Stimulated activated CD4-positive, alpha-beta T cell treated with anti-CD3 and anti-CD28 coated beads, Interleukin-1b, Interleukin-23, amount 100 ng/mL, for 4 hours (primary cell): Measurements from ENCODE around the gene ADGRL2.

Experiments
- DNase-seq, 2 donors: peaks; one replicate each; pipeline ENCODE4 v3.0.0-alpha.2; 2020; ENCODE audit warnings: low read depth in 2 of 2

ADGRL2 gene

DNA sequence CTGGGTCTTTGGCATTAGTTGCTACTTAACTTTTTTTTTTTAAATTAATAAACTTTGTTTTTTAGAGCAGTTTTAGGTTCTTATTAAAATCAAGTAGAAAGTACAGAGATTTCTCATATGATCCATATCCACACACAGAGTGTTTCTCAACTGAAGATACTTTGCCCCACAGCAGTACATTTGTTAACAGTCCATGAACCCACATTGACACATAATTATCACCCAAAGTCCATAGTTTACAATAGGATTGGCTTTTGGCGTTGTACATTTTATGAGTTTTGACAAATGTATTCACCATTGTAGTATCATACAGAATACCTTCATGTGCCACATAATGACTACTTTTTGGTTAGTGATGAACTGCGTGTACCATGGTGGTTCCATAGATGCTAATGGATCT lies 106.8 kb downstream of the ADGRL2 start:
- no peak for DNase-seq

GRCh38 chr1:81912383-81912782 lies 111.6 kb downstream of the ADGRL2 start:
- DNase-seq = no peak

DNA sequence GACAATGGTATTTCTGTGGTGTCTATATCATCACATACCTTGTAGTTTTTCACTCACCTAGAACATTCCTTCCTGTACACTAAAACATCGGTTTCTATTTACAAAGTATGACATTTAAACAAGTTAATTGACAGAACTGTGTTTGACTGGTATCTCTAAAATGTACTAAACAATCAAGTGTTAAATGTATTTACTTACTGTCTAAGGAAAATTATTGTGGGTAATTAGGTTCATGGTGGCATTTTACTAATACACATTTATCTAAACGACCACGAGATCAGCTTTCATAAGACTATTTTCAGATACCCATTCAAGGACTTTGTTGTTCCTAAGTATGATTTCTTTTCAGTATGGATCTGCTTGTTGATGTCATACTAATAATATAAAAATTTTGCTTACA lies 115.2 kb downstream of the ADGRL2 start:
- DNase-seq = no peak

DNA sequence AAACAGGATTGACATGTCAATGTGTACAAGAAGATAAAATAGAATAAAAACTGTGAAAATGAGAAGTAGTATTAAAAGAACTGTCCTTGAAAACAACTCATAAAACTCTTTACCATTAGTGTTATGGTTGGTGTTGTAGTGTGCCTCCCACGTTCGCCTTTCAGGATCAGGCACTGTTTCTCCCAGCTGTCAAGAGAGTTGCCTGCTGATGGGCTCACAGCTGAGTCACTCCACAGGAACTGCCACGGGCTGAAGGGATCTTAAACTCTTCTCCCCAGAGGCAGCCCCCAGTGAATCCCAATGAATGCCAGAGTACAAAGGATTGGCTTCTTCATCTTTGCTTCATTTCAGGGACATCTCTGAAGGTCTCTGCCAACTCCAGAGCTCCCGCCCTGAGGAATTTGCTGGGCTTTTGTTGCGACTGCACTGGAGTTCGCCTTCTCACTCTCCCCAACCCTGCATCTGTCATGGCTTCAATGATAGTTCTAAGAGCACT lies 119.6 kb downstream of the ADGRL2 start:
- no peak for DNase-seq

- no peak for DNase-seq
These were observed 120.2 kb downstream of the ADGRL2 start for GRCh38 chr1:81920886-81921285.

DNA sequence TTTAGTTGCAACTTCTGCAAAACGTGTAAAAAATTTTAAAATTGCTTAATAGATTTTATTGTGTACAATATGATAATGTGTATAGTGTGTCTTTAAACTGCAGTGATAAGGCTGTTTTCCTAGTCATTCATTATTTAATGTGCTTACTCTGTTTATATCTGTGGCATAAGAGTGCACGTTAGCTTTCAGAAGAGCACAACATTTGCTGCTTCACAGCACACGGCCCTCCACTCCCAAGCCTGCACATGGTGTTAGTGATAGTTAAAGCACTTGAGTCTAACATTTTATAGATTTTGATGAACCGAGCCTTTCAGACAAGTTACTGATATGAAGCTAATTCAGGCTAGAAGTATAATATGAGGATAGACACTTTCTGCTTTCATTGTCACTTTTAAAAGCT lies 120.6 kb downstream of the ADGRL2 start:
- no peak for DNase-seq

- DNase-seq = no peak
These were observed 121.2 kb downstream of the ADGRL2 start for GRCh38 chr1:81921851-81922462.

DNA sequence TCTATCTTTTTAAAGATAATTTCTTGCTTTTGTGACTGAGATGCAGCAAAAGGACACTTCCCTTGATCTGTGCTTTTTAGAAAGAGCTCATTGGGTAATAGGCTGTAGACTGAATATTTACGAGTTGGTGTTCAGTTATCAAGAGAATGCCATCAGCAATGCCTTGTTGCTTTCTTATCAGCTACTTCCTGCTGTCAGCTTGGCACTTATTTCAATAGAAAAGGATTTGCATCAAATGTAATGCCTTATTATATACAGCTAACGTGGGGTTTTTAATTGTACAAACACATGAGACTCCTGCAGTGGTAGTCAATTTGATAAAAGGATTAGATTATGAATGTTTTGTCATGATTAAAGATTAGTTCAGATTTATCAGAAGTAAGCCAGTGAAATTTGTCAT lies 122.2 kb downstream of the ADGRL2 start:
- DNase-seq = no peak

- DNase-seq = no peak
These were observed 128.4 kb downstream of the ADGRL2 start for GRCh38 chr1:81929106-81929505.

- DNase-seq = no peak
These were observed 136.1 kb downstream of the ADGRL2 start for GRCh38 chr1:81936853-81937252.

GRCh38 chr1:81937791-81938450 lies 137.2 kb downstream of the ADGRL2 start:
- no peak for DNase-seq

DNA sequence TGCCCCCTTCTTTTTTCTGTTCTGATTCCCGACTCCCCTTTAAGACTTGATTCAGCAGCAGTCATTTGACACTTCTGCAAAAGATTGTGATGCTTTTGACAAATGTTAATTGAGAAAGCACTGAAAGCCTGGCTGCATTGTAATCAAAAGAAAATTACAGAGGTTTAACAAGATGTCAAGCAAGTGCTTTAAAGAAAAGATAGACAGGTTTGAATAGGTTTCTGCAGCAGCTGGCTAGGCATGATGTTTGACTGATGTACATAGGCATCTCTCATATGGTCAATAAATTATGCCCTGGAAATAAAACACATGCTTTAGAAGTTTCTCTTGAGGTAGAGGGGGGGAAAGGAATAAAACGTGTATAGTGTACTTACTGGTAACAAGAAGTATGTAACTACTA lies 147.8 kb downstream of the ADGRL2 start:
- DNase-seq = no peak

GRCh38 chr1:81949421-81949820 lies 148.7 kb downstream of the ADGRL2 start:
- no peak for DNase-seq

- no peak for DNase-seq
These were observed 149.3 kb downstream of the ADGRL2 start for GRCh38 chr1:81950037-81950436.

DNA sequence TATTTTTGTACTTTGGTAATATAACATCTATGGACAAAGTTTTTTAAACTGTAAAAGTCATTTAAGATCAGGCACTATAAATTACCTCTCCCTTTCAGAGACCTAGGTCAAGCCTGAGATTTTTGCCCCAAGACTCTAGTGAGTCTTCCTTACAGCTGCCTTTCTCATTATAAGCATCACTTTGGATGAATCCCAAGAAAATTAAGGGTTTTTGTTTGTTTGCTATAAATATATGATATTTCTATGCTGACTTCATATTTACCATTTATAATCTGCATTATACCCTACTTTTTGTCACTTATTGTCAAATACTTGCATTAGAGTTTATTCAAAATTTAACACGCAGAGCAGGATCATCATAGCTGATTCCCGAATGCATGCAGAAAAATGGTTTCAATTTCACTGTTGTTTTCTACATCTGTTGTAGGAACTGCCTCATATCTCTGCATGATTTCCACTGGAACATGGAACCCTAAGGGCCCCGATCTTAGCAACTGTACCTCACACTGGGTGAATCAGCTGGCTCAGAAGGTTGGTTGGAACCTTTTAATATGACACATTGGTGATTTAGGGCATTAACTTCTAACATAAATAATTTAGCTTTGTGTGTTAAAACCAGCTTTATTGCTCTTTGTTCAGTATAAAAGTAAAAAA lies 150.0 kb downstream of the ADGRL2 start:
- no peak for DNase-seq

DNA sequence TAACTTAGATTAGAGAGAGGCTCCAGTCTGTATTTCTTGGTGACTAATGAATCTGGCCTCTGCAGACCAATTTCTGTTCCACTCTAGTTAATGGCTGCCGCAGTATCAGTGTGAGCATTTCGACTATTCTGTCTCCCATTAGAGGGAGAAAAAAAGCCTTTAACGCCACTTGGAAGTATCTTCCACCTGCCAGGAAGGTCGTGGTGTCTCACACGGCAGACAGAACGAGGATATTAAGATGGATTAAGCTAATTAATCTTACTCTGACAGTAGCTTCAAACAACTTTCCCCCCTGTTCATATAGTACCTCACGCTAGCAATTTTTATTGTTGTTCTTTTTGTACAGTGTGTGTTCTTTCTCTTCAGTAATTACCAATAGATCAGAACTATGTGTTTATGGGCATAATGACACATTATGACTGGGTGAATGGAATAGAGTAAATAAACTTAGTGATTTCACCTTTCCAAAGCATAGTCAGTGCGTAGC lies 153.8 kb downstream of the ADGRL2 start:
- no peak for DNase-seq

DNA sequence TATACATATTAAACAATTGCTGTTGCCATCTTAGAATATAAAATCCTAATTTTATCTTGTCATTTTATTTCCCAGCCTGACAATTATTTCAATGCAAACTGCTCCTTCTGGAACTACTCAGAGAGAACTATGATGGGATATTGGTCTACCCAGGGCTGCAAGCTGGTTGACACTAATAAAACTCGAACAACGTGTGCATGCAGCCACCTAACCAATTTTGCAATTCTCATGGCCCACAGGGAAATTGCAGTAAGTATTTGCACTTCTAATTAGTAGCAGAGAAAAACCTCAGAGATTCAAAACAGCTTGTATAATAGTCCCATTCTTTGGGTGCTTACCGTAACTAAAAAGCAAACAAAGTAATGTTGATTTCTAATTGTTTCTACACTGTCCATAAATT lies 167.2 kb downstream of the ADGRL2 start:
- DNase-seq = no peak

GRCh38 chr1:81970416-81970815 lies 169.7 kb downstream of the ADGRL2 start:
- DNase-seq = no peak

DNA sequence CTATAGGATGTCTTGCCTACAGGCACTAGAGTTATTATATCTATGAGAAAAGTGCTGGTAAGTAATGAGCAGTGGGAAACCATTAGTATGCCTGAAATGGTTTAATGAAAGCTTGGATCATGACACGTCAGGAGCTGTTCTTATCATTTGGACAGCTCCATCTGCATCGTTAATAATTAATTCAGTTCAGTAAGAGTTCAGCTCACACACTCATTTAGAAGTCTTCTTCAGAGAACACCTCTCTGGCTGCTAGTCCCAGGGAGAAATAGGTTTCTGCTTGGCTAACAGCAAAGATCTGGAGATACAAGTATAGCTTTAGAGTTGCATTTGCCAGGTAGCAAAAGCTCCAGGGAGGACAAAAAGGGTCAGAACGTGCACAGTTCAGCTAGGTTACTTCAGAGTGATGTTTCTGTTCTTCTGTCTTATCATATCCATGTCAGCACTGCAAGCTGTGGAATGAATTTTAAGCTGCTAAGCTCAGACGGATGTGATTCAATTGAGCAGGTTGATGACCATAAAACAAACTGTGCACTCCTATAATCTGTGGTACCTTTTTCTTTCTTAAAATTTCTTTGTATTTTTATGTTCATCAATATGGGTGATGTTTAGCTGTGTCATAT lies 173.6 kb downstream of the ADGRL2 start:
- DNase-seq = no peak

GRCh38 chr1:81974883-81975555 lies 174.3 kb downstream of the ADGRL2 start:
- no peak for DNase-seq

DNA sequence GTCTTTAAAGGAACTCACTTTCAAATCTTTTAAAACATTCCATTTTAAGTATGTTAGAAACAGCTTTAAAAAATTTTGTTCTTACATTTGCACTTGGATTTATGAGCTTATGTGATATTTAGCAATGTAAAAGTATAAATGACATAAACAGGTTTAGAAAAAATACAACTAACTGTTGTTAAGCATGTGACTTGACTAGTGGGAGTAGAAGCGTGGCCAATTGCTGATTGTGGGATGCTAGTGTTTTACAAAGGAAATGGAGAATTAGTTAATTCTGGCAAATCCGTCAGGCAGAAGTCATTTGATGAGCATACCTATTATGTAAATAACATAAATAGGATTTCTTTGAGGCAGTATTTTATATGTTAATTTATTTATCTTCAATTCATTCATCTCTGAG lies 175.8 kb downstream of the ADGRL2 start:
- no peak for DNase-seq

- DNase-seq = no peak
These were observed 178.2 kb downstream of the ADGRL2 start for GRCh38 chr1:81978945-81979344.
